Measurements from ENCODE around the gene CCDC97.

CCDC97 gene

GRCh38 chr19:41352609-41353465 is 42.9 kb downstream of the CCDC97 start:
- peaks cover 65% of the 10 kb centered on the region for H3K79me2 ChIP-seq (ENCODE audit: insufficient read depth, low read length)
- peaks cover 4% of the 10 kb centered on the region; the same call in 1 of the 2 replicates for H3K36me3 ChIP-seq (ENCODE audit: insufficient read depth, low read length)
- peak overlapping the region; percentile 92 for H3K9ac ChIP-seq (ENCODE audit: low read depth, low read length, poor library complexity, severe bottlenecking)
- H3K4me3 ChIP-seq (ENCODE audit: low read length, poor library complexity, severe bottlenecking): peak overlapping the region; percentile 92
- no peaks in the 10 kb centered on the region for H3K9me2 ChIP-seq (replicated peaks; ENCODE audit: low read depth, low read length)
- peak overlapping the region; percentile 100 for H3K4me2 ChIP-seq (ENCODE audit: low read depth, low read length, poor library complexity, severe bottlenecking)
- H3K9me3 ChIP-seq (ENCODE audit: insufficient read depth, low read depth, low read length): no peaks in the 10 kb centered on the region
- H3K4me1 ChIP-seq (ENCODE audit: insufficient read depth, low read length, poor library complexity, severe bottlenecking): peaks cover 43% of the 10 kb centered on the region
- H2AFZ ChIP-seq (ENCODE audit: low read length): peak overlapping the region; percentile 64
- H4K20me1 ChIP-seq (ENCODE audit: insufficient read depth, low read length, poor library complexity, severe bottlenecking): peaks cover 35% of the 10 kb centered on the region
- peak; percentile 75 for TF ChIP-seq CTCF (conservative IDR thresholded peaks at IDR 0.05; ENCODE audit: low read length)
- no peak for TF ChIP-seq EZH2phosphoT487 (IDR thresholded peaks at IDR 0.05; ENCODE audit: borderline replicate concordance)
- H3K27me3 ChIP-seq (ENCODE audit: insufficient read depth, low read length, poor library complexity, severe bottlenecking): no peaks in the 10 kb centered on the region
- H3F3A ChIP-seq (ENCODE audit: low read depth): no peaks in the 10 kb centered on the region; the same call in 1 of the 2 replicates

- H3K9me3 ChIP-seq (ENCODE audit: insufficient read depth, low read depth, low read length): no peaks in the 10 kb centered on the region
- no peaks in the 10 kb centered on the region for H3K9me2 ChIP-seq (replicated peaks; ENCODE audit: low read depth, low read length)
- peak within 1 kb of the TSS; percentile 64 for H2AFZ ChIP-seq (ENCODE audit: low read length)
- H3K36me3 ChIP-seq (ENCODE audit: insufficient read depth, low read length): no peaks in the 10 kb centered on the region
- peak within 1 kb of the TSS; percentile 92 for H3K9ac ChIP-seq (ENCODE audit: low read depth, low read length, poor library complexity, severe bottlenecking)
- peaks cover 35% of the 10 kb centered on the region for H4K20me1 ChIP-seq (ENCODE audit: insufficient read depth, low read length, poor library complexity, severe bottlenecking)
- H3K4me2 ChIP-seq (ENCODE audit: low read depth, low read length, poor library complexity, severe bottlenecking): peak within 1 kb of the TSS; percentile 100
- peak within 1 kb of the TSS; percentile 92 for H3K4me3 ChIP-seq (ENCODE audit: low read length, poor library complexity, severe bottlenecking)
- TF ChIP-seq CTCF (conservative IDR thresholded peaks at IDR 0.05; ENCODE audit: low read length): peak; percentile 83
- TF ChIP-seq EZH2phosphoT487 (IDR thresholded peaks at IDR 0.05; ENCODE audit: borderline replicate concordance): no peak
- no peaks in the 10 kb centered on the region; the same call in 1 of the 2 replicates for H3F3A ChIP-seq (ENCODE audit: low read depth)
- no peaks in the 10 kb centered on the region for H3K27me3 ChIP-seq (ENCODE audit: insufficient read depth, low read length, poor library complexity, severe bottlenecking)
- peaks cover 58% of the 10 kb centered on the region for H3K79me2 ChIP-seq (ENCODE audit: insufficient read depth, low read length)
- H3K4me1 ChIP-seq (ENCODE audit: insufficient read depth, low read length, poor library complexity, severe bottlenecking): peaks cover 51% of the 10 kb centered on the region
Observed at GRCh38 chr19:41353466-41354342, 43.7 kb downstream of the CCDC97 start, which contains the start of gene TGFB1. Gene TGFB1, minus strand, starts transcription at chr19:41353922. Its CDS starts 878 bp downstream, at chr19:41353044.

- Histone ChIP-seq H3K79me2 (ENCODE audit: insufficient read depth, low read length) (peaks cover 50% of the 10 kb centered on the region), H3K4me1 (ENCODE audit: insufficient read depth, low read length, poor library complexity, severe bottlenecking) (peaks cover 43% of the 10 kb centered on the region), H2AFZ (ENCODE audit: low read length) (no peak overlapping the region), H3K9ac (ENCODE audit: low read depth, low read length, poor library complexity, severe bottlenecking) (peak overlapping the region; percentile 92), H3K27me3 (ENCODE audit: insufficient read depth, low read length, poor library complexity, severe bottlenecking) (no peaks in the 10 kb centered on the region), H3K9me2 (replicated peaks; ENCODE audit: low read depth, low read length) (no peaks in the 10 kb centered on the region), H4K20me1 (ENCODE audit: insufficient read depth, low read length, poor library complexity, severe bottlenecking) (peaks cover 28% of the 10 kb centered on the region), H3K4me3 (ENCODE audit: low read length, poor library complexity, severe bottlenecking) (peak overlapping the region; percentile 92), H3K9me3 (ENCODE audit: insufficient read depth, low read depth, low read length) (no peaks in the 10 kb centered on the region), H3F3A (ENCODE audit: low read depth) (no peaks in the 10 kb centered on the region; the same call in 1 of the 2 replicates), H3K4me2 (ENCODE audit: low read depth, low read length, poor library complexity, severe bottlenecking) (peak overlapping the region; percentile 100), H3K36me3 (ENCODE audit: insufficient read depth, low read length) (no peaks in the 10 kb centered on the region)
- no peak for TF ChIP-seq CTCF (conservative IDR thresholded peaks at IDR 0.05; ENCODE audit: low read length)
- no peak for TF ChIP-seq EZH2phosphoT487 (IDR thresholded peaks at IDR 0.05; ENCODE audit: borderline replicate concordance)
Observed at GRCh38 chr19:41354343-41354953, 44.5 kb downstream of the CCDC97 start.

Data from Loucy (cell line).